ENCODE results near the gene NKD2.

NKD2 gene

GRCh38 chr5:1032011-1032410 is 23.4 kb downstream of the NKD2 start:
- no peak for FAIRE-seq

- no peak for FAIRE-seq
Observed at GRCh38 chr5:1032551-1033027, 24.0 kb downstream of the NKD2 start.

- FAIRE-seq = no peak
Observed at GRCh38 chr5:1033178-1033577, 24.6 kb downstream of the NKD2 start.

- no peak for FAIRE-seq
Observed at GRCh38 chr5:1033606-1034420, 25.2 kb downstream of the NKD2 start.

GRCh38 chr5:1034421-1034905 is 25.9 kb downstream of the NKD2 start:
- no peak for FAIRE-seq

- no peak for FAIRE-seq
Observed at GRCh38 chr5:1034986-1035385, 26.4 kb downstream of the NKD2 start.

- no peak for FAIRE-seq
Observed at GRCh38 chr5:1035421-1036405, 27.1 kb downstream of the NKD2 start.

- FAIRE-seq = no peak
Observed at GRCh38 chr5:1036504-1037122, 28.0 kb downstream of the NKD2 start.

- no peak for FAIRE-seq
Observed at GRCh38 chr5:1037123-1037670, 28.6 kb downstream of the NKD2 start.

- no peak for FAIRE-seq
Observed at GRCh38 chr5:1037671-1038416, 29.2 kb downstream of the NKD2 start.

- no peak for FAIRE-seq
Observed at GRCh38 chr5:1038417-1039209, 30.0 kb downstream of the NKD2 start.

GRCh38 chr5:1039210-1039548 is 30.6 kb downstream of the NKD2 start:
- no peak for FAIRE-seq

- FAIRE-seq = no peak
Observed at GRCh38 chr5:1039706-1040260, 31.2 kb downstream of the NKD2 start.

- no peak for FAIRE-seq
Observed at GRCh38 chr5:1040571-1040970, 32.0 kb downstream of the NKD2 start.

GRCh38 chr5:1041225-1042143 is 32.9 kb downstream of the NKD2 start:
- no peak for FAIRE-seq

- no peak for FAIRE-seq
Observed at GRCh38 chr5:1042626-1043025, 34.0 kb downstream of the NKD2 start.

- FAIRE-seq = no peak
Observed at GRCh38 chr5:1043327-1043726, 34.7 kb downstream of the NKD2 start.

GRCh38 chr5:1044117-1044516 is 35.5 kb downstream of the NKD2 start:
- no peak for FAIRE-seq

GRCh38 chr5:1045960-1046560 is 37.5 kb downstream of the NKD2 start:
- FAIRE-seq = no peak
